Activated naive CD8-positive, alpha-beta T cell treated with anti-CD3 and anti-CD28 coated beads, Interleukin-2, amount 10 ng/mL, durations not matched to agents 7 days and 5 days (primary cell): ENCODE results near the gene DHRS7B. TPM values are rescaled to one million over a fixed set of nuclear protein-coding genes. Genes with fewer than 3 reads are reported as not detected.
"Not testable (repeated sequence)": the region's sequence is repeated elsewhere in the genome, so short reads cannot be mapped to it uniquely, and the experiment has no call there.

Experiments
- ATAC-seq: fragments of 150-1000 bp; cut with Tn5 transposase; one replicate; pipeline ENCODE4 v1.10.0; 2021; ENCODE audit warnings: low read depth, moderate library complexity
- POLR2A ChIA-PET: fragments of 350-600 bp; sonication (Branson Sonifier 250); formaldehyde crosslinking; loops from one replicate; lab custom pipeline; 2021; ENCODE audit warnings: antibody characterized with exemption; lab: Charles Lee
- DNase-seq: peaks from one replicate; pipeline ENCODE4 v3.0.0; 2021
- H3K27ac Mint-ChIP-seq: one replicate; pipeline ENCODE4 v1.8.0; 2022; ENCODE audit warnings: mild to moderate bottlenecking, mixed read lengths
- H3K27me3 Mint-ChIP-seq: one replicate; pipeline ENCODE4 v1.8.0; 2022; ENCODE audit warnings: mild to moderate bottlenecking, moderate library complexity, mixed read lengths
- H3K36me3 Mint-ChIP-seq: one replicate; pipeline ENCODE4 v1.8.0; 2021; ENCODE audit warnings: mild to moderate bottlenecking, mixed read lengths
- H3K4me1 Mint-ChIP-seq: one replicate; pipeline ENCODE4 v1.8.0; 2021; ENCODE audit warnings: mixed read lengths
- H3K4me3 Mint-ChIP-seq: one replicate; pipeline ENCODE4 v1.8.0; 2022; ENCODE audit warnings: mild to moderate bottlenecking, moderate library complexity, mixed read lengths
- H3K9me3 Mint-ChIP-seq: one replicate; pipeline ENCODE4 v1.8.0; 2021; ENCODE audit warnings: mixed read lengths
- total RNA-seq, 2 experiments: library from RNA; stranded (reverse); gene quantifications; one replicate each; pipeline ENCODE4 v1.2.3, GENCODE V29; 2021

Gene DHRS7B
- total RNA-seq, 2 experiments from 2014 or later: 12.6 to 14.2 TPM

DNA sequence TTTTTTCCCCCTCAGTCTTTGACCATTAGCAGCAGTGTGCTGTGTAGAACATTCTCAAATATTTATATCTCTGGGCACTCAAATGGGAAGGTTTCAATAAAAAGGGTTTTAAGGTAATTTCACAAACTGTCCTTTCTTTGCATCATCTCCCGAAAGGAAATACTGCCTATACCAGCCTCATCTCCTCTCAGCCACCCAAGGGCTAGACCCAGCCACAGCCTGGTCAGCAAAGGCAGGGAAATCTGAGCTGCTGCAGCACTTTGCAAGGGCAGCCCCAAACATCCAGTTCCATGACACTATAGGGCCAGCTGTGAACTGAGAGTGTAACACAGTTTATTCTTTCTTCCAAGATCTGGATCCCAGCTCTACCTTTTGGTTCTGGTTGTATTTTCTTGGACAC is 58.3 kb downstream of the DHRS7B start:
- POLR2A ChIA-PET: no interaction called here
- H3K9me3 Mint-ChIP-seq: no peaks in the 10 kb centered on the region
- DNase-seq (no peak), ATAC-seq (no peak)
- H3K27ac Mint-ChIP-seq: no peak overlapping the region
- peaks cover 3% of the 10 kb centered on the region for H3K4me1 Mint-ChIP-seq
- H3K4me3 Mint-ChIP-seq: no peak overlapping the region
- no peaks in the 10 kb centered on the region for H3K27me3 Mint-ChIP-seq
- H3K36me3 Mint-ChIP-seq: peaks cover 4% of the 10 kb centered on the region

DNA sequence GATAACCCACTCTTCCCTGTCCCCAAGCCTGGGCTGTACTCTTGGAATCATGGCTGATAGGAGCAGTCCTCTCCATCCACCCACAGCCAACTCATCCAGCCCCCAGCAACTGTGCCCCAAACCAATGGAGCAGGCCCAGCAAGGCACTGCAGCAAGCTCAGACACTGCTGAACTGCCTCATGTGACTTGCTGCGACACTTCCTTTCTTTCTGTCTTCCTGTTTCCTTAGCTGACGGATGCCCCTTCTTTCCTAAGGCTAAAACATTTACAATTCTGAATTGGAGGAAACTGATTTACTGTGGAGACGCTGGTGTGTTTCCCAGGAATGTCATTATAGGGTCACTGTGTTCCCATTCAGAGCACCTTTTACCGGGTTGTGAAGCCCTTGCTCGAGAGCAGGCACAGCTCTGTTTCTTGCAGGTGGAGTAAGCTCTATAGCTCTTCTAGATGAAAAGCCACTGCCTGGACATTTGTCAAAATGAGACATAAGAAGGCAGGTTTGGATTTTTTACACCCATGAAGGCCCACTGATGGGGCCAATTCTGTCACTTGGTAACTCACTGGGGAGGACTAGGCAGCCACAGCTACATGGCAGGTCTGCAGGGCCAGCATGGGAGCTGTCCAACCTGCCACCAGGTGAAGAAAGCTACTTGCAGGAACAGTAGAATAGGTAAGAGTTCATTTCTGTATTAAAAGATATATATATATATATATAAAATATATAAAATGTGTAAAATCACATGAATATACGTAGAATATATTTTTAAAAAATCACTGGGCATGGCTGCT is 59.8 kb downstream of the DHRS7B start:
- DNase-seq (no peak), ATAC-seq (no peak)
- H3K4me3 Mint-ChIP-seq: no peak overlapping the region
- POLR2A ChIA-PET: no interaction called here
- no peaks in the 10 kb centered on the region for H3K9me3 Mint-ChIP-seq
- no peaks in the 10 kb centered on the region for H3K27me3 Mint-ChIP-seq
- peaks cover 8% of the 10 kb centered on the region for H3K36me3 Mint-ChIP-seq
- H3K4me1 Mint-ChIP-seq: peaks cover 3% of the 10 kb centered on the region
- H3K27ac Mint-ChIP-seq: no peak overlapping the region

DNA sequence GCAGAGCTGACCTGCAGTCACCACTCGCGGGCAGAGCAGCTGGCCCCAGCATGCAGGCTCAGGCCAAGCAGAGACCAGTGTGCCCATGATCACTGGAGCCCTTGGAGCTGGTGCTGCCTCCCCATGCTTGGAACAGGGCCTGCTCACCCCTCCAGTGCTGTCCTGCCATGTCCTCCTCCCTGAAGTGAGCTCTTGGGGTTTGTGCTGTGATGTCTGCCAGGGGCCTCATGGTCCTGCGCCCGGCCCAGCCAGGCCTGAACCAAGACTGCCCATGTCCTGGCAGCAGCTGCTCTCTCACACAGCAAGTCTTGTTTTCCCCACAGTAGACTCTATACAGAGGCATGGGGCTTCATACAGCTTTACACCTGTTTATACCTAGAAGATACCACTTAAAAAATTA is 62.6 kb downstream of the DHRS7B start:
- Mint-ChIP-seq H3K36me3 (peaks cover 12% of the 10 kb centered on the region), H3K9me3 (no peaks in the 10 kb centered on the region), H3K4me1 (peaks cover 8% of the 10 kb centered on the region), H3K27me3 (no peaks in the 10 kb centered on the region), H3K27ac (no peak overlapping the region), H3K4me3 (no peak overlapping the region)
- no peak for ATAC-seq
- POLR2A ChIA-PET: no interaction called here
- no peak for DNase-seq

DNA sequence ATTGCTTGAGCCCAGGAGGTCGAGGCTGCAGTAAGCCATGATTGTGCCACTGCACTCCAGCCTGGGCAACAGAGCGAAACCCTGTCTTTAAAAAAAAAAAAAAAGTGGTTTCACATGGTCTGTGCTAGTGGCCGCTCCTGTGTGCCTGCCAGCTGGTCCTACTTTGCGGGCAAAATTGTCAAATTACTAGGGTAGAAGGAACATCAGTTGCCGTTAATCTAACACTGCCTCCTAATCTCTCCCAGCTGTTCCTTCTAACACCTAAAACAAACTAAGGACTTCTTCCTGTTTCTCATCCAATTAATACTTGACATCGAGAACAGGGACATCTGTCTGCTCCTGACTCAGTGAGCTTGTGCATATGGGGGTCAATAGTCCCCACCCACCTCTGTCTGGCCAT is 63.3 kb downstream of the DHRS7B start:
- H3K27me3 Mint-ChIP-seq: no peaks in the 10 kb centered on the region
- DNase-seq (no peak), ATAC-seq (no peak)
- H3K4me3 Mint-ChIP-seq: no peak overlapping the region
- POLR2A ChIA-PET: interaction anchor here (0.7 kb wide), 1 partner anchor 15 kb away, joined by 3 read pairs; no protein-coding TSS in a partner anchor
- peaks cover 13% of the 10 kb centered on the region for H3K36me3 Mint-ChIP-seq
- H3K27ac Mint-ChIP-seq: no peak overlapping the region
- H3K4me1 Mint-ChIP-seq: peaks cover 10% of the 10 kb centered on the region
- no peaks in the 10 kb centered on the region for H3K9me3 Mint-ChIP-seq

DNA sequence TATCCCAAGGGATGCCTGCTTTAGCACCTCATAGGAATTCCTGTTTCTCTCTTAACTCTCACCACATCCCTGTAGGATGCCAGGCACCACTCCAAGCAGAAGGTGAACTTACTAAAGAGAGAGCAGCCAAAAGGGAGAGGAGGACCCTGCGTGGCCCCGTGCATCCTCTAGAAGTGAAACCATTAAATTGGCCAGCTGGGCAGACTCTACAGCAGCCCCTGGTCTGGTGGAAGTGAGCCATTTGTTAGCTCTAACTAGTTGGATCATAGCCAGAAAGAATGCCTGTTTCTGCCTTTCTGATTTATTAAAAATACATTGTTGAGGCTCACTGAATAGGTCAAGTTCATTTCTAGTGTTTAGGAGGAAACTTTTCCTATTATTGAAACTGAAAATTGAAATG is 64.9 kb downstream of the DHRS7B start:
- peaks cover 7% of the 10 kb centered on the region for H3K4me1 Mint-ChIP-seq
- no peak for DNase-seq
- H3K27ac Mint-ChIP-seq: no peak overlapping the region
- peaks cover 13% of the 10 kb centered on the region for H3K36me3 Mint-ChIP-seq
- no peaks in the 10 kb centered on the region for H3K27me3 Mint-ChIP-seq
- H3K9me3 Mint-ChIP-seq: no peaks in the 10 kb centered on the region
- POLR2A ChIA-PET: no interaction called here
- no peak for ATAC-seq
- no peak overlapping the region for H3K4me3 Mint-ChIP-seq

DNA sequence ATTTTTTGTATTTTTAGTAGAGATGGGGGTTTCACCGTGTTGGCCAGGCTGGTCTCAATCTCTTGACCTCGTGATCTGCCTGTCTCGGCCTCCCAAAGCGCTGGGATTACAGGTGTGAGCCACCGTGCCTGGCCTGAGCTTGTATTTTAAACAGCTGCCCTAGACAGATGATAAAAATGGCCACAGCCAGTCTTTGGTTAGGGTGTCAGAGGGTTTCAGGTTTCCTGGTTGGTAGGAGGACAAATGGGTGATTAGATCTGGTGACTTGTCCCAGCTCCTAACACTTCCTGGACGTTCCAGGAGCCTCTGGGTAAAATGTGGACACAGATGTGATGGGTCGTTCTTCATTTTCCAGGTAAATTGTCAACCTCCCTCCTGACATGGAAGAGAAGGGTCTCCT is 65.7 kb downstream of the DHRS7B start:
- POLR2A ChIA-PET, H3K9me3 Mint-ChIP-seq, H3K27me3 Mint-ChIP-seq, ATAC-seq, DNase-seq, H3K27ac Mint-ChIP-seq, H3K4me1 Mint-ChIP-seq, H3K4me3 Mint-ChIP-seq: not testable (repeated sequence)
- H3K36me3 Mint-ChIP-seq: peaks cover 15% of the 10 kb centered on the region

DNA sequence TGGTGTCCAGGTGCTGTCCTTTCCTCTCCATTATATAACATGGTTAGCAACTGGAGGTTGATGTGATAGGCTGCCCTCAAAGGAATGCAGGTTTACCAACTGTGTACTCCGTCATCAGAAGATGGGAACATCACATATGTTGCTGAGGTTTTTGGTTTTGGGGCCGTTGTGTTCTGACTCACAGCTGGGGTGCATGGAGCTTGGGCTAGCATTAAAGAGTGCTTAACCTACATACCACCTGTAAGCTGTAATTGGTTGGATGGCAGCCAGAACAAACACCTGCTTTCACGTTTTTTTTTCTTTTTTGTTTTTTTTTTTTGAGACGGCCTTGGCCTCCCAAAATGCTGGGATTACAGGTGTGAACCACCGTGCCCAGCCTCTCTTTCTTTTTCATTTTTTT is 66.3 kb downstream of the DHRS7B start:
- POLR2A ChIA-PET: no interaction called here
- Mint-ChIP-seq H3K9me3 (no peaks in the 10 kb centered on the region), H3K27ac (no peak overlapping the region), H3K27me3 (no peaks in the 10 kb centered on the region), H3K36me3 (peaks cover 17% of the 10 kb centered on the region), H3K4me1 (peaks cover 7% of the 10 kb centered on the region), H3K4me3 (no peak overlapping the region)
- ATAC-seq: peak; percentile 33
- DNase-seq: no peak

DNA sequence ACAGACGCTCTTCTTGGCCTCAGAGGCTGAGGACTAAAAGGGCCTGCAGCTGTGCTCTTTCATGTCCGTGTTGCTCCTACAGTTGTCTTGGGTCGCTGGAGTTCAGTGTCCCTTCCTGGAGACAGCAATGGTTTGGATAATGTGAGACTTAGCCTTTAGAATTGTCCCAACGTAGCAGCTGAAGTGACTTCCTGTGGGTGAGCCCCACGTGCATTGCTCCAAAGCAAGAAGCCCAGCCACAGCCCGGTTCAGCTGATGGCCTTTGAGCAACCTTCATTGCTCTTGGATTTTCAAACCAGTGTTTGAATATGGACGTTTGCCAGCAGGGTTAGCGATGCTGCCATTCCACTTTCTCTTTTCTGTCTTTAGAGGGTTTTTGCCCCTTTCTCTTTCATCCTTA is 67.5 kb downstream of the DHRS7B start:
- POLR2A ChIA-PET: interaction anchor here (1.6 kb wide), 1 partner anchor 20 kb away, joined by 4 read pairs; the partner anchor contains the start of gene TMEM11
- Mint-ChIP-seq H3K4me3 (no peak overlapping the region), H3K27me3 (no peaks in the 10 kb centered on the region), H3K36me3 (peaks cover 23% of the 10 kb centered on the region), H3K4me1 (peaks cover 7% of the 10 kb centered on the region), H3K9me3 (no peaks in the 10 kb centered on the region), H3K27ac (no peak overlapping the region)
- ATAC-seq (no peak), DNase-seq (no peak)

DNA sequence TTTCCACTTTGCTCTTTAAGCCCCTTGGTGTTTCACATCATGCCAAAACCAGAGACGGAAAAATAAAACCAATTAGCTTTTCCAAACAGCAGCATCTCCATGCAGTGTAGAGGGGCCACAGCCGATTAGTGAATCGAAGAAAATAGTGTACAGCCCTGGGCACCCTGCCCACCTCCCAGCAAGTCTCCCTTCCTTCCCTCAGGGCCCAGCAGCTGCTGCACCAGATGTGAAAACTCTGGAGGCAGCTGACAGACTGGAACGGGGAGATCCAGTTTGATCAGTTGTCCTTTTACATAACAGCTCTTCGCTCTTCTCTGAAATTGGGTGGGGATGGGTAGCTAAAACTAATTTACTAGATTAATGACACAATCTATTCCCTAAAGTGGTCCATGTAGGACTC is 67.9 kb downstream of the DHRS7B start:
- Mint-ChIP-seq H3K27me3 (no peaks in the 10 kb centered on the region), H3K4me1 (peaks cover 7% of the 10 kb centered on the region), H3K4me3 (no peak overlapping the region), H3K9me3 (no peaks in the 10 kb centered on the region), H3K27ac (no peak overlapping the region), H3K36me3 (peaks cover 23% of the 10 kb centered on the region)
- no peak for DNase-seq
- POLR2A ChIA-PET: interaction anchor here (1.6 kb wide), 1 partner anchor 19 kb away, joined by 4 read pairs; the partner anchor contains the start of gene TMEM11
- ATAC-seq: no peak

DNA sequence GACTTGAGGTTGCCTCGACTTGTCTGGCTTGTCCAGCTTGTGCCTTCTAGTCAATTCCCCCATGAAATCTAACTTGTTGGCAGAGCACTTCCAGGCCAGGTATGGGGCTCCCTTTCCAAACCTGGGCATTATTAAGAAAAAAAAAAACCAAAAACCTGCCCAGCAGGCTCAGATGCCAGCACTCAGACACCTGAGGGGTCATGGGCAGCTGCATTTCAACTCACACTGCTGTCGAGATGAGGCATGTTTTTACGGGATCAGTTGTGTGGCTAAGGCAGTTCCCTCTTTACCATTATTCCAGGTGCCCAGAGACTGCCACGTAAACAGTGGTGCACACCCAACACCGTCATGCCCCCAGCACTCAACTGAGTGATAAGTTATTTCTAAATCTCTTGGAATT is 69.4 kb downstream of the DHRS7B start:
- POLR2A ChIA-PET: no interaction called here
- Mint-ChIP-seq H3K4me1 (peaks cover 13% of the 10 kb centered on the region), H3K27ac (no peak overlapping the region), H3K9me3 (no peaks in the 10 kb centered on the region), H3K36me3 (peaks cover 16% of the 10 kb centered on the region), H3K4me3 (no peak overlapping the region), H3K27me3 (no peaks in the 10 kb centered on the region)
- ATAC-seq (no peak), DNase-seq (no peak)

DNA sequence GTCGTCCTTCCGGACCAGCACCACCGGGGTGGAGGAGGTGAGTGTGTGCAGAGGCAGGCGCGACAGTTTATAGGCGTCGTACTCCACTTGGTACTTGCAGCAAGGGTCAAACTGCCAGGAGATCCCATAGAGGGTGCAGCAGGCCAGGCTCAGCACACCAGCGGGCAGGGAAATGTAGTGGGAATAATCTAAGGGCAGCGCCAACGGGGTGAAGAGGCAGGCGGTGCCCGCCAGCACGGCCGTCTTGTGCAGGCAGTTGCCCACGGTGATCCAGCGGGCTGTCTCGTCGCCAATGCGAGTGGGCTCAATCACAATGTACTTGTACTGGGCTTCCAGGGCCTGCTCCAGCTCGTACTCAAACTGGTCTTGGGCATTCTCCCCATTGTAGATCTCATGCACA is 71.6 kb downstream of the DHRS7B start:
- H3K27ac Mint-ChIP-seq: no peak overlapping the region
- no peaks in the 10 kb centered on the region for H3K27me3 Mint-ChIP-seq
- peaks cover 14% of the 10 kb centered on the region for H3K36me3 Mint-ChIP-seq
- no peaks in the 10 kb centered on the region for H3K9me3 Mint-ChIP-seq
- H3K4me1 Mint-ChIP-seq: peaks cover 9% of the 10 kb centered on the region
- DNase-seq: no peak
- ATAC-seq: no peak
- no peak overlapping the region for H3K4me3 Mint-ChIP-seq
- POLR2A ChIA-PET: interaction anchor here (1.2 kb wide), 1 partner anchor 16 kb away, joined by 3 read pairs; no protein-coding TSS in a partner anchor

DNA sequence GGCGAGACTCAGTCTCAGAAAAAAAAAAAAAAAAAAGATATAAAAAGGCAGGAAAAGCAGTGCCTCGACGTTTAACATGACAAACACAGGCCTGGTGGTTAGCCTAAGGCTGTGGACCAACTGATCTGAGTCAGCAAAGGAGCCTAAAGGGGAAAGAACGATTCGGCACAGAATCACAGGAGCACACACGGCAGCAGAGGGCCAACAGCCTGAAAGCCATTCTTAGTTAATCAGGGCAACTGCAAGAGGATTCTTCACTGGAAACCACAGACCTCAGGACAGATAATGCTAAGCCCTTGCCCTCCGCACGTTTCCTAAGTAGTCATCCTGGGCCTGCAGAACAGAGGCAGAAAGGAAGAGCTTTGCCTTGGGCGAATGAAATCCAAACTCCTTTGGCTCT is 72.5 kb downstream of the DHRS7B start:
- Mint-ChIP-seq H3K4me1 (peaks cover 9% of the 10 kb centered on the region), H3K4me3 (no peak overlapping the region), H3K27me3 (no peaks in the 10 kb centered on the region), H3K27ac (no peak overlapping the region), H3K9me3 (no peaks in the 10 kb centered on the region), H3K36me3 (peaks cover 12% of the 10 kb centered on the region)
- POLR2A ChIA-PET: no interaction called here
- ATAC-seq: no peak
- DNase-seq: no peak

DNA sequence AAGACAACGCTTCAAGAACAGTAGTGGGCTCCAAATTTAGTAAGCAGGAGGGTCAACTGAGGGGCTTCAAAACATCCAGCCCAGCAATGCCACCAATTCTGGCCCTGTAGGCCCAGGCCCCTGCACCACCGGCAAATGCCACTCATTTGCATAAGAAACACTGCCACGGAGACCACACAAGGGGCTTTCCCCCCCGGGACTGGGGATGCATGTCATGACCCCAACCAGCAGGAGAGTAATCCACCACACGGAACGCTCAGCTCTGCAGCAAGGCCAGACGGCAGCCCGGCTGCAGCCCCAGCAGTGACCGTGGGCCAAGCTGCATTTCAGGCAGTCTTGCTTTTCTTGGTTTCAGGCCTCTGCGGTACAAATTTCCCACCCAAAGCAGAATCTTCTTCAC is 73.1 kb downstream of the DHRS7B start:
- H3K27ac Mint-ChIP-seq: no peak overlapping the region
- POLR2A ChIA-PET: no interaction called here
- ATAC-seq: no peak

DNA sequence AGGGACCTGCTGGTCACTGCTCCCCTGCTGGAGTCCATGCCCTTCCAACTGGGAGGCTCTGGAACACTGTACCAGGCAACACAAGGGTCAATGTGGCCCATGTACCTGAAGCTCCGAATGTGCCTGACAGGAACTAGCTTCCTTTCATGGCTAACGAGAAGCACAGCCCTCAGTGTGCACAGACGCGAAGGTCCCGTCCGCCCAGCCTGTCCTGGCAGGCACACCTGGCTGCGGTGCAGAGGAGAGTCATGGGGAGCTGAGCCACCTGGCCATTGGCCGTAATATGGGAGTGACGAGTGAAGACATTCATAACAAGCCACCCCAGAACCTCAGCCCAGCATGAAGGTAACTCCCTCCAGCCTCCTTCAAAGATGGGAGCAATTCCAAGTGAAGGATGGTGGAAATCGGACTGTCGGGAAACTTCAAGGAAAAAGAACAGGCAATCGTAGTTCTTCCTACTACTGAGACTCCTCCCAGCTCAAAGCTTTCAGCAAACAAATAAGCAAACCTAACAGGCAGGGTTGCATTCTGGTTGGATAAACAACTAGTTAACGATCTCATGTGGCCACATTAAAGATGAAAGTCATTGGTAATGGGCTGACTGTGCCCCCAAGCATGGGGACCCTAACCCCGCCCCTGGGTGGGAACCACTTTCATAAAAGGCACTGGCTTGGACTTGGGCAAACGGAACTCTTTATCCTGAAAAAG is 74.0 kb downstream of the DHRS7B start:
- H3K4me1 Mint-ChIP-seq: peaks cover 11% of the 10 kb centered on the region
- no peak overlapping the region for H3K27ac Mint-ChIP-seq
- H3K36me3 Mint-ChIP-seq: peaks cover 10% of the 10 kb centered on the region
- no peaks in the 10 kb centered on the region for H3K27me3 Mint-ChIP-seq
- no peaks in the 10 kb centered on the region for H3K9me3 Mint-ChIP-seq
- H3K4me3 Mint-ChIP-seq: no peak overlapping the region
- POLR2A ChIA-PET: interaction anchor here (0.5 kb wide), 1 partner anchor 62 kb away, joined by 4 read pairs; no protein-coding TSS in a partner anchor
- ATAC-seq: no peak
- DNase-seq: no peak

More for the DNA sequence above, 73.1 kb downstream of the DHRS7B start:
- Mint-ChIP-seq H3K4me3 (no peak overlapping the region), H3K9me3 (no peaks in the 10 kb centered on the region), H3K36me3 (peaks cover 9% of the 10 kb centered on the region), H3K4me1 (peaks cover 6% of the 10 kb centered on the region), H3K27me3 (no peaks in the 10 kb centered on the region)
- no peak for DNase-seq
